Heart left ventricle (tissue), 13 donors: Measurements from ENCODE around the gene RALGAPA2.

Experiments used
- POLR2A ChIP-seq, 2 donors: fragments of 450-650 bp; IDR thresholded peaks; one replicate each; pipeline ENCODE4 v1.6.1; 2017; ENCODE audit warnings: antibody characterized with exemption in 2 of 2, mild to moderate bottlenecking in 2 of 2, moderate library complexity in 2 of 2
- TF ChIP-seq, protein P1 (sequence below), 12 donors: fragments of 200-600 bp; sonication (generic) in 4 of 12; IDR thresholded peaks; one replicate each; pipeline versions ENCODE4 v1.5.0 to v1.8.0; 2018 to 2022; ENCODE audit warnings: antibody characterized with exemption in 12 of 12, mild to moderate bottlenecking in 5 of 12
- donor health status: ischemic (EF 13 %, LVEDD 7.1; RV severe dilation, severe dysfunction).
- donor health status: DM: no; HTN: yes; CAD: no.
- donor health status: DM: no; HTN: no; CAD: no.
- donor health status: ischemic (EF 25% LVEDD 6.9; RV normal size, moderate dysfunction).
- donor health status: ischemic (EF 25% LVEDD 5.7; RV mildly dilated, moderate dysfunction).
- donor health status: ischemic (EF 35%, LVEDD 5.7; RV mildly dilated, moderate dysfunction).
- donor health status: nonischemic (EF 11% LVEDD 7.7; RV severe dilation, severe dysfunction).
- donor health status: DM: yes; HTN: yes; CAD: no.
- donor health status: PGD.
- donor health status: ischemic (EF 29% LVEDD 5.4; RV normal size, mild dysfunction).
- donor health status: nonischemic (EF 23%, LVEDD 6.1; RV moderate dilation, normal function).

DNA sequence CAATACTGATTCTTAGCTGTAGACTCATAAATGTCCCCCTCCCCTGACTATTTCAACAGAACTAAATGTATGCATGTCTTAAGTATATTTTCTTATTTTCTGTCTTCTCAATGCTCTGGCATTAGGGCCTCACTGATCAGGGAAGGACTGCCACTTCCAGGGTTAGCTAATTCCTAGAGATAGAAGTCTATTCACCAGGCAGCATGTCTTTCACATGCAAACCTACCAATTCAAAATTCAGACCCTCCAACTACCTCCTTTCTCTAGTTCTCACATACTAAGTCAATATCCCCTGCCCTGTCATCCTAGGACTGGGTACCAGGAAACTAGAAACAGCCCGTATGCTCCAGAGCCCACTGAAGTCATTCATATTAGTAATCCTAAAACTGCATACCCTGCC, 132.3 kb downstream of the RALGAPA2 start:
- TF ChIP-seq, protein P1, sequence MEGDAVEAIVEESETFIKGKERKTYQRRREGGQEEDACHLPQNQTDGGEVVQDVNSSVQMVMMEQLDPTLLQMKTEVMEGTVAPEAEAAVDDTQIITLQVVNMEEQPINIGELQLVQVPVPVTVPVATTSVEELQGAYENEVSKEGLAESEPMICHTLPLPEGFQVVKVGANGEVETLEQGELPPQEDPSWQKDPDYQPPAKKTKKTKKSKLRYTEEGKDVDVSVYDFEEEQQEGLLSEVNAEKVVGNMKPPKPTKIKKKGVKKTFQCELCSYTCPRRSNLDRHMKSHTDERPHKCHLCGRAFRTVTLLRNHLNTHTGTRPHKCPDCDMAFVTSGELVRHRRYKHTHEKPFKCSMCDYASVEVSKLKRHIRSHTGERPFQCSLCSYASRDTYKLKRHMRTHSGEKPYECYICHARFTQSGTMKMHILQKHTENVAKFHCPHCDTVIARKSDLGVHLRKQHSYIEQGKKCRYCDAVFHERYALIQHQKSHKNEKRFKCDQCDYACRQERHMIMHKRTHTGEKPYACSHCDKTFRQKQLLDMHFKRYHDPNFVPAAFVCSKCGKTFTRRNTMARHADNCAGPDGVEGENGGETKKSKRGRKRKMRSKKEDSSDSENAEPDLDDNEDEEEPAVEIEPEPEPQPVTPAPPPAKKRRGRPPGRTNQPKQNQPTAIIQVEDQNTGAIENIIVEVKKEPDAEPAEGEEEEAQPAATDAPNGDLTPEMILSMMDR (IDR thresholded peaks at IDR 0.05): no peak
- TF ChIP-seq POLR2A (IDR thresholded peaks at IDR 0.05): no peak
